B cell (primary cell): ENCODE measurements around the gene LRRC7. TPM values are rescaled to one million over a fixed set of nuclear protein-coding genes. Genes with fewer than 3 reads are reported as not detected.

Experiments used
- ATAC-seq: fragments of 200-7000 bp; cut with Tn5 transposase; one replicate; pipeline ENCODE4 v1.10.0; 2021; ENCODE audit warnings: low read depth, mild to moderate bottlenecking, moderate number of reproducible peaks, moderate library complexity
- CTCF ChIA-PET: fragments of 350-600 bp; sonication (Branson Sonifier 250); formaldehyde crosslinking; loops from one replicate; lab custom pipeline; 2021; ENCODE audit warnings: antibody characterized with exemption, inconsistent platforms; lab: Charles Lee
- POLR2A ChIA-PET: fragments of 350-600 bp; sonication (Branson Sonifier 250); formaldehyde crosslinking; loops from one replicate; lab custom pipeline; 2021; ENCODE audit warnings: antibody characterized with exemption; lab: Charles Lee
- DNase-seq: peaks from one replicate; pipeline ENCODE4 v3.0.0; 2013
- H2AFZ ChIP-seq: 2 replicates; pipeline ENCODE4 v1.6.1; 2012; ENCODE audit warnings: mild to moderate bottlenecking, low read depth, low read length; ENCODE audit not compliant: insufficient read depth, poor library complexity, severe bottlenecking
- H3K27ac ChIP-seq, 2 donors: 1 replicate in 1 of 2; 2 replicates in 1 of 2; pipeline ENCODE4 v1.5.1; 2012 to 2013; ENCODE audit warnings: low read length in 2 of 2, mild to moderate bottlenecking in 2 of 2, moderate library complexity in 1 of 2
- H3K27me3 ChIP-seq, 4 experiments: fragments of 200-600 bp in 1 of 4; sonication (generic) in 1 of 4; replicated peaks in 1 of 4; 1 replicate in 2 of 4; 2 replicates in 2 of 4; pipeline versions ENCODE4 v1.6.1 to v1.7.0; 2013 to 2016; ENCODE audit warnings: low read length in 3 of 4, mild to moderate bottlenecking in 2 of 4, mixed read lengths in 1 of 4, moderate library complexity in 1 of 4; ENCODE audit not compliant: insufficient read depth in 4 of 4, control insufficient read depth in 3 of 4; ENCODE audit errors: control extremely low read depth in 1 of 4
- H3K36me3 ChIP-seq, 2 experiments: replicated peaks in 1 of 2; 1 replicate in 1 of 2; 2 replicates in 1 of 2; pipeline versions ENCODE4 v1.6.1 to v1.7.1; 2013; ENCODE audit warnings: low read length in 1 of 2; ENCODE audit not compliant: insufficient read depth in 2 of 2, control insufficient read depth in 1 of 2; ENCODE audit errors: control extremely low read depth in 1 of 2, extremely low read depth in 1 of 2
- H3K4me1 ChIP-seq, 2 donors: fragments of 200-600 bp in 1 of 2; sonication (generic) in 1 of 2; 1 replicate in 1 of 2; 2 replicates in 1 of 2; pipeline versions ENCODE4 v1.5.1 to v1.6.1; 2013 to 2017; ENCODE audit warnings: low read length in 2 of 2; ENCODE audit not compliant: control insufficient read depth in 2 of 2, insufficient read depth in 2 of 2
- H3K4me2 ChIP-seq: replicated peaks from 2 replicates; pipeline ENCODE3; 2012; ENCODE audit warnings: mild to moderate bottlenecking, low read depth, low read length; ENCODE audit not compliant: poor library complexity, severe bottlenecking
- H3K4me3 ChIP-seq, 5 experiments: fragments of 200-600 bp in 1 of 5; sonication (generic) in 1 of 5; 1 replicate in 3 of 5; 2 replicates in 2 of 5; pipeline versions ENCODE4 v1.5.1 to v1.7.0; 2011 to 2016; ENCODE audit warnings: low read length in 4 of 5, mild to moderate bottlenecking in 4 of 5, low read depth in 2 of 5, control low read depth in 1 of 5, moderate library complexity in 1 of 5; ENCODE audit not compliant: insufficient read depth in 1 of 5; ENCODE audit errors: control extremely low read depth in 1 of 5, extremely low read depth in 1 of 5
- H3K79me2 ChIP-seq: fragments of 200-600 bp; sonication (generic); one replicate; pipeline ENCODE4 v1.6.0; 2016; ENCODE audit warnings: low read length; ENCODE audit not compliant: control insufficient read depth, insufficient read depth
- H3K9ac ChIP-seq: fragments of 200-600 bp; sonication (generic); 2 replicates; pipeline ENCODE4 v1.6.1; 2017; ENCODE audit warnings: mild to moderate bottlenecking, low read length, moderate library complexity
- H3K9me3 ChIP-seq, 3 donors: one replicate each; pipeline versions ENCODE4 v1.6.1 to v1.7.1; 2013; ENCODE audit warnings: low read length in 2 of 3; ENCODE audit not compliant: control insufficient read depth in 2 of 3, insufficient read depth in 1 of 3; ENCODE audit errors: control extremely low read depth in 1 of 3
- H4K20me1 ChIP-seq: 2 replicates; pipeline ENCODE4 v1.6.0; 2012; ENCODE audit warnings: mild to moderate bottlenecking, low read length; ENCODE audit not compliant: insufficient read depth, control insufficient read depth, poor library complexity, severe bottlenecking
- H3K27ac Mint-ChIP-seq: one replicate; pipeline ENCODE4 v1.8.0; 2021; ENCODE audit warnings: mixed read lengths
- H3K27me3 Mint-ChIP-seq: one replicate; pipeline ENCODE4 v1.8.0; 2021; ENCODE audit warnings: mixed read lengths
- H3K4me1 Mint-ChIP-seq: one replicate; pipeline ENCODE4 v1.8.0; 2021; ENCODE audit warnings: mixed read lengths
- H3K4me3 Mint-ChIP-seq: one replicate; pipeline ENCODE4 v1.8.0; 2021; ENCODE audit warnings: mixed read lengths
- H3K9me3 Mint-ChIP-seq: one replicate; pipeline ENCODE4 v1.8.0; 2022; ENCODE audit warnings: mixed read lengths; ENCODE audit not compliant: insufficient read depth
- CTCF ChIP-seq: fragments of 200-600 bp; IDR thresholded peaks from one replicate; pipeline ENCODE4 v1.8.0; 2022; ENCODE audit warnings: antibody characterized with exemption, mild to moderate bottlenecking
- EZH2 ChIP-seq: IDR thresholded peaks from 2 replicates; pipeline ENCODE4 v1.6.1; 2012; ENCODE audit warnings: borderline replicate concordance, low read depth, mild to moderate bottlenecking, moderate library complexity, low read length; ENCODE audit not compliant: insufficient read depth, poor library complexity, severe bottlenecking
- WGBS: methylation state at CpG from one replicate; pipeline ENCODE4 v1.1.5; 2013; ENCODE audit warnings: missing lambda C conversion rate; ENCODE audit not compliant: insufficient coverage; 5-methylcytosine and 5-hydroxymethylcytosine counted together
- intact Hi-C: fragments of 100-400 bp; cut with micrococcal nuclease; formaldehyde crosslinking; loops from one replicate; pipeline ENCODE4 v1.10.0; 2022
- polyA plus RNA-seq: library from polyadenylated mRNA; depleted of rRNA; stranded (reverse); fragments of >200 nt; gene quantifications from 2 replicates; pipeline ENCODE4 v1.2.3, GENCODE V29; 2012
- total RNA-seq, 2 donors: library from RNA; stranded (reverse); fragments of 120-200 nt in 1 of 2; gene quantifications; 1 replicate in 1 of 2; 2 replicates in 1 of 2; pipeline versions ENCODE4 v1.2.3 to v1.2.4, GENCODE V29; 2013 to 2022

Gene LRRC7
- total and polyA plus RNA-seq, 2 donors (not counting 1 experiment from before 2014, with no cell fraction given): not detected

GRCh38 chr1:69688193-69688592 lies 120.5 kb downstream of the LRRC7 start:
- no peaks in the 10 kb centered on the region for H3K27me3 Mint-ChIP-seq
- no peaks in the 10 kb centered on the region for H3K4me1 ChIP-seq
- no peak overlapping the region for H3K4me2 ChIP-seq
- H3K27ac Mint-ChIP-seq: no peak overlapping the region
- TF ChIP-seq CTCF (no peak), EZH2 (no peak)
- no peak overlapping the region for H3K27ac ChIP-seq
- no peaks in the 10 kb centered on the region for H3K36me3 ChIP-seq
- no peaks in the 10 kb centered on the region for H4K20me1 ChIP-seq
- no peak overlapping the region for H2AFZ ChIP-seq
- no peak overlapping the region for H3K9ac ChIP-seq
- DNase-seq (no peak), ATAC-seq (no peak)
- H3K79me2 ChIP-seq: no peaks in the 10 kb centered on the region
- CTCF ChIA-PET: no interaction called here
- POLR2A ChIA-PET: no interaction called here
- peaks cover 0 to 3% (median 0%) of the 10 kb centered on the region in 3 donors for H3K9me3 ChIP-seq
- intact Hi-C loops: no loop called here
- H3K4me1 Mint-ChIP-seq: no peaks in the 10 kb centered on the region
- H3K9me3 Mint-ChIP-seq: no peaks in the 10 kb centered on the region
- H3K27me3 ChIP-seq: no peaks in the 10 kb centered on the region
- H3K4me3 Mint-ChIP-seq: no peak overlapping the region
- no CpG with 5 or more reads among the region's 2 CpGs for WGBS
- no peak overlapping the region for H3K4me3 ChIP-seq

GRCh38 chr1:69691179-69691578 lies 123.5 kb downstream of the LRRC7 start:
- H3K27ac ChIP-seq: no peak overlapping the region
- intact Hi-C loops: no loop called here
- no peaks in the 10 kb centered on the region for H3K36me3 ChIP-seq
- H3K79me2 ChIP-seq: no peaks in the 10 kb centered on the region
- no peak overlapping the region for H3K27ac Mint-ChIP-seq
- 100% methylated on average over 1 of the region's 3 CpGs for WGBS
- no peak overlapping the region for H3K9ac ChIP-seq
- ATAC-seq (no peak), DNase-seq (no peak)
- no peaks in the 10 kb centered on the region for H3K9me3 Mint-ChIP-seq
- H3K4me1 ChIP-seq: no peaks in the 10 kb centered on the region
- H4K20me1 ChIP-seq: no peaks in the 10 kb centered on the region
- no peaks in the 10 kb centered on the region for H3K27me3 Mint-ChIP-seq
- H3K9me3 ChIP-seq: peaks cover 0 to 8% (median 1%) of the 10 kb centered on the region in 3 donors
- H3K4me1 Mint-ChIP-seq: no peaks in the 10 kb centered on the region
- ChIA-PET POLR2A (no interaction called here), CTCF (no interaction called here)
- TF ChIP-seq EZH2 (no peak), CTCF (no peak)
- no peak overlapping the region for H3K4me3 Mint-ChIP-seq
- no peak overlapping the region for H2AFZ ChIP-seq
- no peak overlapping the region for H3K4me3 ChIP-seq
- no peaks in the 10 kb centered on the region for H3K27me3 ChIP-seq
- H3K4me2 ChIP-seq: no peak overlapping the region
